Effector CD4-positive, alpha-beta T cell (primary cell): ENCODE measurements around the gene DCAF5.
"Not testable (repeated sequence)": the region's sequence is repeated elsewhere in the genome, so short reads cannot be mapped to it uniquely, and the experiment has no call there.

Source experiments
- DNase-seq: peaks from one replicate; pipeline ENCODE4 v3.0.0-alpha.2; 2020

DCAF5 gene

GRCh38 chr14:69038455-69039287 lies 114.2 kb downstream of the DCAF5 start:
- no peak for DNase-seq

- no peak for DNase-seq
Measured at GRCh38 chr14:69037790-69038454, 115.0 kb downstream of the DCAF5 start.

- no peak for DNase-seq
Measured at GRCh38 chr14:69036757-69037506, 116.0 kb downstream of the DCAF5 start.

- DNase-seq: no peak
Measured at GRCh38 chr14:69034612-69035262, 118.2 kb downstream of the DCAF5 start.

GRCh38 chr14:69027242-69027913 lies 125.5 kb downstream of the DCAF5 start:
- DNase-seq: no peak

GRCh38 chr14:69023035-69023434 lies 129.9 kb downstream of the DCAF5 start:
- DNase-seq: no peak

- DNase-seq: not testable (repeated sequence)
Measured at GRCh38 chr14:69022093-69022492, 130.8 kb downstream of the DCAF5 start.

- DNase-seq: no peak
Measured at GRCh38 chr14:69017706-69018105, 135.2 kb downstream of the DCAF5 start.

- DNase-seq: no peak
Measured at GRCh38 chr14:69014829-69015259, 138.1 kb downstream of the DCAF5 start.

- no peak for DNase-seq
Measured at GRCh38 chr14:69013943-69014782, 138.8 kb downstream of the DCAF5 start.

GRCh38 chr14:69012256-69012953 lies 140.5 kb downstream of the DCAF5 start:
- no peak for DNase-seq

- no peak for DNase-seq
Measured at GRCh38 chr14:69010648-69011047, 142.3 kb downstream of the DCAF5 start.

GRCh38 chr14:69008421-69008884 lies 144.5 kb downstream of the DCAF5 start:
- DNase-seq: no peak

GRCh38 chr14:69006346-69006745 lies 146.6 kb downstream of the DCAF5 start:
- no peak for DNase-seq

- DNase-seq: no peak
Measured at GRCh38 chr14:69005432-69006148, 147.3 kb downstream of the DCAF5 start.

- no peak for DNase-seq
Measured at GRCh38 chr14:69004731-69005431, 148.0 kb downstream of the DCAF5 start.

- no peak for DNase-seq
Measured at GRCh38 chr14:69003626-69004025, 149.3 kb downstream of the DCAF5 start.

- DNase-seq: no peak
Measured at GRCh38 chr14:69002069-69002468, 150.8 kb downstream of the DCAF5 start.

- DNase-seq: no peak
Measured at GRCh38 chr14:69001375-69001774, 151.5 kb downstream of the DCAF5 start.
